ENCODE results near the gene CDK5R1. TPM values are rescaled to one million over a fixed set of nuclear protein-coding genes. Genes with fewer than 3 reads are reported as not detected.

Gene CDK5R1
- polyA plus RNA-seq, 1 donor from 2014 or later, result 3.8 TPM

DNA sequence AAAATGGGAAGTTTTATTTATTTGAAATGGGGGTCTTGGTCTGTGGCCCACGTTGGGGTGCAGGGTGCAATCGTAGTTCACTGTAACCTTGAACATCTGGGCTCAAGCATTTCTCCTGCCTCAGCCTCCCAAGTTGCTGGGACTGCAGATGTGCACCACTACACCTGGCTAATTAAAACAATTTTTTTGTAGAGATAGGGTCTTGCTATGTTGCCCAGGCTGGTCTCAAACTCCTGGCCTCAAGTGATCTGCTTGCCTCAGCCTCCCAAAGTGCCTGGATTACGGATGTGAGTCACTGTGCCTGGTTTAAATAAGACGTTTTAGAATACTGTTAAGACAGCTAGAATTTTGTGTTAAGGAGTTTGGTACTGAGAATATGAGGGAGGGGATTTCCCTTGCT lies 26.7 kb upstream of the CDK5R1 start:
- Mint-ChIP-seq H3K4me1 (peaks cover 12 to 14% (median 13%) of the 10 kb centered on the region in 3 donors), H3K36me3 (peaks cover 6% of the 10 kb centered on the region), H3K27ac (no peak overlapping the region), H3K27me3 (no peaks in the 10 kb centered on the region), H3K9me3 (no peaks in the 10 kb centered on the region), H3K4me3 (no peak overlapping the region)

GRCh38 chr17:32461498-32461852 lies 25.3 kb upstream of the CDK5R1 start:
- Mint-ChIP-seq H3K27ac (peak overlapping the region in 1 of 3 donors; percentile 57), H3K4me1 (peaks cover 11 to 13% (median 12%) of the 10 kb centered on the region in 3 donors), H3K4me3 (peak overlapping the region in 1 of 4 donors; percentile 41), H3K27me3 (no peaks in the 10 kb centered on the region), H3K36me3 (peaks cover 4% of the 10 kb centered on the region), H3K9me3 (no peaks in the 10 kb centered on the region)

DNA sequence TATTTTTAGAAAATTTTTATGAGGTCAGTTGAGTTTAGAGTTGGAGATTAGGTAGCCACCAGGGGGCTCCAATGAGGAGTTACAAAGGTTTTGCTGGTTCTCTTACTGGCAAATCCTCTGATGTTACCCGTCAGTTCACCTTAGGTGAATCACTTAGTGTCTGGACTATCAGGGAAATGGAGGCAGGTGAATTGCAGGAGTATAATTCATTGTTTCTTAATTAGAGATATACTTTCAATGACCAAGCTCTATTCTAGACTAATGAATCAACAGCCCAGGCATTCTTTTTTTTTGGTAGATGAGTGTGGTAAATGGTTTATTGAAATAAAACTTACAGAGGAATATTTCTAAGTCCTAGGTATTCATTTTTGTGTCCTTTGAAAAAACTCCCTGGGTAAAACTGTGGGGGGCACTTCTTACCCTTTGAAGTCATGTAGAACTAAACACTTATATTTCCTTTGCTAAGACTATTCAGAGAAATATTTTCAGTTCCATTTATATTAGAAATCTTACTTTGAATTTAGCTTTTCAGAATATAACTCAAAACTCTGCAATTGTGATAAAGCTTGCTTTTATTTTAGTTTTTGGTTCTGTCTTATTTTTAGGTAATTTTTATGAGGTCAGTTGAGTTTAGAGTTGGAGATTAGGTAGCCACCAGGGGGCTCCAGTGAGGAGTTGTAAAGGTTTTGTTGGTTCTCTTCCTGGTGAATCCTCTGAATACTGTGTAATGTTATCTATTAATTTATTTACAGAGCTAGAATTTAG lies 24.8 kb upstream of the CDK5R1 start:
- Mint-ChIP-seq H3K4me3 (peak overlapping the region in 2 of 4 donors; percentile 41 to 89), H3K27me3 (no peaks in the 10 kb centered on the region), H3K9me3 (no peaks in the 10 kb centered on the region), H3K27ac (peak overlapping the region in 1 of 3 donors; percentile 57), H3K4me1 (peaks cover 11 to 13% (median 11%) of the 10 kb centered on the region in 3 donors), H3K36me3 (peaks cover 4% of the 10 kb centered on the region)

GRCh38 chr17:32463304-32463703 lies 23.5 kb upstream of the CDK5R1 start:
- Mint-ChIP-seq H3K27ac (no peak overlapping the region), H3K27me3 (no peaks in the 10 kb centered on the region), H3K36me3 (peaks cover 6% of the 10 kb centered on the region), H3K9me3 (peaks cover 0 to 3% (median 0%) of the 10 kb centered on the region in 3 donors), H3K4me3 (no peak overlapping the region), H3K4me1 (peaks cover 10 to 16% (median 13%) of the 10 kb centered on the region in 3 donors)

- Mint-ChIP-seq H3K27me3 (no peaks in the 10 kb centered on the region), H3K4me3 (no peak overlapping the region), H3K9me3 (peaks cover 0 to 3% (median 0%) of the 10 kb centered on the region in 3 donors), H3K4me1 (peaks cover 8 to 20% (median 9%) of the 10 kb centered on the region in 3 donors), H3K36me3 (peaks cover 6% of the 10 kb centered on the region), H3K27ac (no peak overlapping the region)
These were observed 22.4 kb upstream of the CDK5R1 start for GRCh38 chr17:32464374-32464773.

DNA sequence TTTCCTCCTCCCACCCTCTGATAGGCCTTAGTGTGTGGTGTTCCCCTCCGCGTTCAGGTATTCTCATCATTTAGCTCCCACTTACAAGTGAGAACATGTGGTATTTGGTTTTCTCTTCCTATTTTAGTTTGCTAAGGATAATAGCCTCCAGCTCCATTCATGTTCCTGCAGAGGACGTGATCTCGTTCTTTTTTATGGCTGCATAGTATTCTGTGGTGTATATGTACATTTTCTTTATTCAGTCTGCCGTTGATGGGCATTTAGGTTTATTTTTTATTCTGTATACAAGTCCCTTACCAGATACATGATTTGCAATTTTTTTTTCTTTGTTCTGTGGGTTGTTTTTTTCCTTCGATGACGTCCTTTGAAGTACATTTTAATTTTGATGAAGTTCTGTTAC lies 18.8 kb upstream of the CDK5R1 start:
- Mint-ChIP-seq H3K36me3 (peaks cover 4% of the 10 kb centered on the region), H3K27me3 (no peaks in the 10 kb centered on the region), H3K4me1 (peaks cover 0 to 9% (median 0%) of the 10 kb centered on the region in 3 donors), H3K4me3 (no peak overlapping the region), H3K9me3 (peaks cover 0 to 3% (median 0%) of the 10 kb centered on the region in 3 donors), H3K27ac (no peak overlapping the region)

GRCh38 chr17:32470405-32471167 lies 16.2 kb upstream of the CDK5R1 start:
- H3K9me3 Mint-ChIP-seq, result peaks cover 0 to 3% (median 0%) of the 10 kb centered on the region in 3 donors
- peaks cover 0 to 9% (median 0%) of the 10 kb centered on the region in 3 donors for H3K4me1 Mint-ChIP-seq
- peaks cover 4% of the 10 kb centered on the region for H3K36me3 Mint-ChIP-seq
- H3K27ac Mint-ChIP-seq, result no peak overlapping the region
- no peak overlapping the region for H3K4me3 Mint-ChIP-seq
- H3K27me3 Mint-ChIP-seq, result no peaks in the 10 kb centered on the region

GRCh38 chr17:32471652-32472051 lies 15.1 kb upstream of the CDK5R1 start:
- H3K36me3 Mint-ChIP-seq, result peaks cover 4% of the 10 kb centered on the region
- no peak overlapping the region for H3K4me3 Mint-ChIP-seq
- peaks cover 0 to 9% (median 0%) of the 10 kb centered on the region in 3 donors for H3K4me1 Mint-ChIP-seq
- peaks cover 0 to 3% (median 0%) of the 10 kb centered on the region in 3 donors for H3K9me3 Mint-ChIP-seq
- H3K27me3 Mint-ChIP-seq, result no peaks in the 10 kb centered on the region
- no peak overlapping the region for H3K27ac Mint-ChIP-seq

DNA sequence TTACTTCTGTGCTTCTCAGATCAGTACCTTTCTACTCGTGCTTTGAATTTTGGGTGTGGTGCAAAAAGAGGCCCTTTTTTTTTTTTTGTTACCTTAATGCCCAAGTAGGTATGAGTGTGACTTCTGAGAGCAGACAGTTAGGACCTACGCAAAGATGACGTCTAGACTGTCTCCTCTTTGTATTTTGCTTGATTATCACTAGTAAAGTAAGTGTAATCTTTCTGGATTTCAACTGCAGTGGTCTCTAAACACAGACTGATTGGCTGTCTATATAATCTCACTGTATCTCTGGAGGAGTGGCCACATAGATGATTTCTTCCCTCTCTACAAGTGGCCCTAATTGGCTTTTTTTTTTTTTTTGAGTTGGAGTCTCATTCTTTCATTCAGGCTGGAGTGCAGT lies 11.5 kb upstream of the CDK5R1 start:
- H3K4me1 Mint-ChIP-seq, result no peaks in the 10 kb centered on the region
- H3K9me3 Mint-ChIP-seq, result no peaks in the 10 kb centered on the region
- no peak overlapping the region for H3K4me3 Mint-ChIP-seq
- no peaks in the 10 kb centered on the region for H3K27me3 Mint-ChIP-seq
- no peaks in the 10 kb centered on the region for H3K36me3 Mint-ChIP-seq
- no peak overlapping the region for H3K27ac Mint-ChIP-seq

GRCh38 chr17:32477220-32477619 lies 9.6 kb upstream of the CDK5R1 start:
- Mint-ChIP-seq H3K27me3 (no peaks in the 10 kb centered on the region), H3K36me3 (peaks cover 1% of the 10 kb centered on the region), H3K9me3 (no peaks in the 10 kb centered on the region), H3K4me3 (no peak overlapping the region), H3K4me1 (no peaks in the 10 kb centered on the region), H3K27ac (no peak overlapping the region)

- Mint-ChIP-seq H3K4me3 (peak overlapping the region in 1 of 4 donors; percentile 48), H3K27me3 (no peaks in the 10 kb centered on the region), H3K9me3 (no peaks in the 10 kb centered on the region), H3K27ac (peak overlapping the region in 2 of 3 donors; percentile 33 to 80), H3K4me1 (peaks cover 0 to 6% (median 4%) of the 10 kb centered on the region in 3 donors), H3K36me3 (peaks cover 1% of the 10 kb centered on the region)
These were observed 7.6 kb upstream of the CDK5R1 start for GRCh38 chr17:32479074-32479617.

- H3K27ac Mint-ChIP-seq, result no peak overlapping the region
- H3K27me3 Mint-ChIP-seq, result no peaks in the 10 kb centered on the region
- H3K4me3 Mint-ChIP-seq, result no peak overlapping the region
- H3K9me3 Mint-ChIP-seq, result no peaks in the 10 kb centered on the region
- H3K4me1 Mint-ChIP-seq, result peaks cover 5 to 7% (median 6%) of the 10 kb centered on the region in 3 donors
- H3K36me3 Mint-ChIP-seq, result peaks cover 1% of the 10 kb centered on the region
These were observed 5.6 kb upstream of the CDK5R1 start for GRCh38 chr17:32481193-32481592.

DNA sequence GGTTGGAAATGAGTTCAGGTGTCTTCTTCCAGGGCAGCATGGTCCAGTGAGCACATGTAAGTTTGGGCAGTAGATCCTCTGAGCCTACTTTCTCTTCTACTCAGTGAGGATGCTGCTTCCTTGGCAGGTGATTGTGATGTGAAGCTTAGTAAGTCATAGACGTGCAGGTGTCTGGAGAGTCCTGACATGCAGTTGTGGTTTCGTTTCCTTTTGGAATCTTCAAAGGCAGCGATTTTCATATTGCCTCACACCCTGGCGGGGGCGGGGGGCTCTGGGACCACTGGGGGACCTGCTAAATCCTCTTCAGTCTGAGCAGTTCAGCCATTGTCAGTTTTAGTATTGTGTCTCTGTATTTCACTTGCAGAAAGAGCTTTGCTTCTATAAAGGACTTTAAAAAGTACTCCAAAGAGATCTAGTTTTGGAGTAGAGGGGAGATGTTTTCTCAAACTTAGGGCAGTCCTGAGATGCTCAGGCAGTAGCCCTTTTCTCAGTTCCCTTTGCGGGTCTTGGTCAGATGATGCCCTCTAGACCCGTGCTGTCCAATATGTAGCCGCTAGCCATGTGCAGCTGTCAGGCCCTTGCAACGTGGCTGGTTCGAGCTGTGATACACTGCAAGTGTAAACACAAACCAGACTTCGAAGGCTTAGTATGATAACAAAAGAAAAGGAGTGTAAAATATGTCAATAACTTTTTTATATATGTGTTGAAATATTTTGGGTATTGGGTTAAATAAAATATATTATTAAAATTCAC lies 4.0 kb upstream of the CDK5R1 start:
- Mint-ChIP-seq H3K27ac (peak overlapping the region in 2 of 3 donors; percentile 41 to 71), H3K36me3 (peaks cover 1% of the 10 kb centered on the region), H3K9me3 (no peaks in the 10 kb centered on the region), H3K4me3 (no peak overlapping the region), H3K4me1 (peaks cover 8 to 10% (median 9%) of the 10 kb centered on the region in 3 donors), H3K27me3 (no peaks in the 10 kb centered on the region)

GRCh38 chr17:32483451-32484019 lies 3.3 kb upstream of the CDK5R1 start:
- peak overlapping the region in 1 of 4 donors; percentile 81 for H3K4me3 Mint-ChIP-seq
- H3K4me1 Mint-ChIP-seq, result peaks cover 14 to 16% (median 15%) of the 10 kb centered on the region in 3 donors
- no peaks in the 10 kb centered on the region for H3K9me3 Mint-ChIP-seq
- H3K36me3 Mint-ChIP-seq, result peaks cover 1% of the 10 kb centered on the region
- H3K27ac Mint-ChIP-seq, result peak overlapping the region in 2 of 3 donors; percentile 59 to 71
- no peaks in the 10 kb centered on the region for H3K27me3 Mint-ChIP-seq

All from IgD-negative memory B cell (primary cell).